Kidney tubule cell (primary cell): ENCODE results near the gene VSIR.
A peak's percentile ranks its signal among the peaks of the same experiment; 100 is the strongest.

Experiments used
- DNase-seq: peaks from one replicate; pipeline ENCODE4 v3.0.0-alpha.2; 2018; ENCODE audit warnings: low spot score

The VSIR gene

DNA sequence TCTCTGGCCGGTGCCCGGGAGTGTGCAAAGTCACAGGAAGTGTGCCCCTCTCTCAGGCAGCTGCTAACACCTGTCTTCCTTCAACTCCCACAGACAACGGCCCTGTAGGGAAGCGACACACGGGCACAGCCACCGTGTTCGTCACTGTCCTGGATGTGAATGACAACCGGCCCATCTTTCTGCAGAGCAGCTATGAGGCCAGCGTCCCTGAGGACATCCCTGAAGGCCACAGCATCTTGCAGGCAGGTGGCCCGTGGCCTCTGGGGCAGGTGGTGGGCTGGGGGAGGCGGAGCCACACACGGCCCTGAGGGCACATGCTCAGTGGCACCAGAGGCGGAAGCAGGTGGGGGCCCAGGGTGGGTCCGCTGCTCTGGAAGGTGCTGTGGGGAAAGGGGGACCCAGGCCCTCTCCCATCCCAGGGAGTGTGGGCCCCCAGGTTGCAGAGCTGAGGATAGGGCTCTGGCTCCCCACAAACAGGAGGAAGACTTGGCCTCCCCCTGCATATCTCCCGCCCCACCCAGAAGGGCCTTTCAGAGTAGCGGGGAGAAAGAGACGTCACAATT, 60.7 kb downstream of the VSIR start:
- no peak for DNase-seq

DNA sequence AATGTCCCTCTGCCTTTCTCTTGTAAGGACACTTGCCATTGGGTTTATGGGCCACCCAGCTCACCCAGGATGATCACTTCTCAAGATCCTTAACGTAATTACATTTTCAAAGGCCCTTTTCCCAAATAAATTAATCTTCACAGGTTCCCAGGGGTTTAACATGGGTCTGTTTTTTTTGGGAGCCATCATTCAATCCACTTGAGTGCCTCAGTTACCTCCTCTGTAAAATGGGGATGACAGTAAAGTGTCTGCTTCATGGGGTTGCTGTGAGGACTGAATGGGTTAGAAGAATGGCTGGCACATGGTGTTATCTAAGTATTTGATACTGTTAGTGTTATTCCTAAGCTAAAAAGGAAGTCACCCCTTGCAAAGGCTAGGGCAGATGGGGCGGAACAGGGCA, 61.1 kb downstream of the VSIR start:
- DNase-seq: no peak

DNA sequence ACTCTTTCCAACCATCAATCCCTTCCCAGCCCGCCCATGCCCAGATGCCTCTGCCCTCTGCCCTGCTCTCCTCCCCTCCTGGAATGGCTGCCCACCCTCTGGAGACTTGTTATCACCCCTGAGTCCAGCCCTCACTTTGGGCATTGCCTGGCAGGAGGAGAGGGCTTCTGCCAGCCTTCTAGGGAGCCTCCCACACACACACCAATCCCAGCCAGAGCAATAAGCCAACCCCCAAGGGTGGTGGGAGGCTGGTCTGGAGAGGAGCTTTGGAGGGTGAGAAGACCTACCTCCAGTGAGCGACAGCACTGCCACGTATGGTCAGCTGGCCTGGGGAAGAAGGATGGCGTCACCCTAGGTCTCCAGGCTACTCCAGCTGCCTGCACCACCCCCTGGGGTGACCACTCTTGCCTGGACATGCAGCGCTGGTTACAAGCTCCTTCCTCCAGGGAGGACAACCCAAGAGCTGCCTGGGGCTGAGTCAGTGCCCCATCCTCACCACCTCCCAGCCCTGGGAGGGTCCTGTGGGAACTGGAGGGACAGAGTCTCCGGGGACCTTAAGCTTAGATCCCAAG, 62.2 kb downstream of the VSIR start:
- no peak for DNase-seq

DNA sequence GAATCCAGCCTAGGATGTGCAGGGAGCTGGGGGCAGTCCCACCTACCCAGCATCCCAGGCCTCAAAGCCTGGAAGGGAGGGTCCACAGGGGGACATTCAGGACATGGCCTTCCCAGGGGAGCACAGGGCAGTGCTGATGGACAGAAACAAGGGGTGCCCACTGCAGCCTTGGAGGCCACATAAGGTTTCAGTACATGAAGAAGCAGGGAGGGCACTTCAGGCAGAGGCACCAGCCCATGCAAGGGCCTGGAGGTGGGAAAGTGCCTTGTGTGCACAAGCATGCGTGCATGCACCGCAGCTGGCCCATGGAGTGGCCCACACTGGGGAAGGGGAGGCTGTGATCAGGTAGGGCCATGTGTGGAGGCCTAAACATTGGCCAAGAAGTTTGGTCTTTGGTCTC, 62.8 kb downstream of the VSIR start:
- no peak for DNase-seq

DNA sequence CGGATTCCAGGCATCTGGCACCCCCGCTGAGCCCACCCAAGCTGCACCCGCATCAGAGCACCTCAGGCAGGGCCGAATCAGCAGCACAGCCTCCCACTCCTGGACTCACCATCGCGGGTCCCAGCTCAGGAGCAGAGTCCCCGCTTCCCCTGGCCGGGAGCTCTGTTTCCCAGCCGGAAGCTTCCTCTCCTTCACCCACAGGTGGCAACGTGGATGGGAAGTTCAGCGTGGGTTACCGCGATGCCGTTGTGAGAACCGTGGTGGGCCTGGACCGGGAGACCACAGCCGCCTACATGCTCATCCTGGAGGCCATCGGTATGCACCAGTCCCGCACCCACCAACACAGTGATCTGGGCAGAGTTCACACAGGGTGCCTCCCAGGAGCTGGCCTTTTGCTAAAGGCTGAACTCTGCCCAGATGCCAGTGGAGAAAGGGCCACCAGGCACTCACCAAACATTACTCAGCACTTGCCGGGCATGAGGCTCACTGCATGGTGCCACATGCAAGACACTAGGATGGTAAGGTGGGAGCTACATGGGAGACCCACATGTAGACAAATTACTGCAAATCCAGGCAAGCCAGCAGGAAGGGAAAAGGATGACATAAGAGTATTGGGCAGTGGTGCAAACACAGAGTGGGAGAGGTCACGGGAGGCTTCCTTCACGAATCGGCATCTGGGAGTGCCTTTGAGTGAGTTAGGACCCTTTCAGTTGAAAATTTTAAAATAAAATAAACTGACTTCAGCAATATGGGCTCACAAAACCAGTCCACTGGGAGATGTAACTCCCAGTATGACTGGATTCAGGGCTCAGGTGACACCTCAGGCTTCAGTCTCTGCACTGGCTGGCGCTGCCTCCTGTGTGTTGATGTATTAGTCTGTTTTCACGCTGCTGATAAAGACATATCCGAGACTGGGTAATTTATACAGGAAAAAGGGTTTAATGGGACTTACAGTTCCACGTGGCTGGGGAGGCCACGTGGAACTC, 64.1 kb downstream of the VSIR start:
- no peak for DNase-seq

DNA sequence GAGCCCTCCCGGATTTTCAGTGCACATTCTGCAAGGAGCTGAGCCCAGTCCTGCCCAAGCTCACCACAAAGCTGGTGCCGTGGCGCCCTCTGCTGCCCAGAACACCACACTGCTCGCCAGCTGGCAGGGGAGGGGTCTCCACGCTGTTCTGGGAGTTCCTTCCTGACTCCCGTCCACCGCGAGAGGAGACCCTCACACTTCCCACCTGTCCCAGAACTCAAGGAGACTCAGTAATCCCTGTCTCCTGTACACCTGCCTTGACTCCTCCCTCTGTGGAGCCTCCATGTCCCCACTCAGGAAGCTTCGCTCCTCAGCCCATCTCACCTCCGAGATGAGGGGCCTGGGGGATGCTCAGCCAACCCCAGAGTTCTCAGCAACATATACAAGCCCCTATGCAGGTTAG, 65.0 kb downstream of the VSIR start:
- DNase-seq: peak; percentile 19

DNA sequence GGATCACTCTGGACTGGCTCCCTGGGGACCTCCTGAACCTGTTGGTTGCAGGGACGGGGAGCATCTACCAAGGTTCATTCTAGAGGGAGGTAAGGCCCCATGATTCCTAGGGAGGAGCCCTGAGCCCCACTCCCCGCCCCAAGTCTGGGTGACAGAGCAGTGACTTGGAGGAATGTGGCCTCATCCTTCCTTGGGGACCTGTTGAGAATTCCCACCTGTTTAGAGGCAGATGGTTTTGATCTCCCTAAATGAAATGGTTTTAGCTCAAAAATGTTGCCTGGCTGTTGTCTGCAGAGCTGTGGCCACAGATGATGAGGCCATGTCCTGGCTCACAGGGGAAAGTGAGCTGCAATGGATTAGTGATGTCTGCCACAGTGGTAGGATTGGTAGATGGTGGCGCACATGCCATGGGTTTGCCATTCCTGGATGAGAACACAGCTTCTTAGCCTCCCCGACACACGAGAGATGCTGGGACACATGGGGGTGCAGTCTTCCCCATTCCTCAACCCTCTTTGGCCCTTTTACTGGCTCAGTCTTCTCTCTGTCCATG, 66.0 kb downstream of the VSIR start:
- DNase-seq: no peak

DNA sequence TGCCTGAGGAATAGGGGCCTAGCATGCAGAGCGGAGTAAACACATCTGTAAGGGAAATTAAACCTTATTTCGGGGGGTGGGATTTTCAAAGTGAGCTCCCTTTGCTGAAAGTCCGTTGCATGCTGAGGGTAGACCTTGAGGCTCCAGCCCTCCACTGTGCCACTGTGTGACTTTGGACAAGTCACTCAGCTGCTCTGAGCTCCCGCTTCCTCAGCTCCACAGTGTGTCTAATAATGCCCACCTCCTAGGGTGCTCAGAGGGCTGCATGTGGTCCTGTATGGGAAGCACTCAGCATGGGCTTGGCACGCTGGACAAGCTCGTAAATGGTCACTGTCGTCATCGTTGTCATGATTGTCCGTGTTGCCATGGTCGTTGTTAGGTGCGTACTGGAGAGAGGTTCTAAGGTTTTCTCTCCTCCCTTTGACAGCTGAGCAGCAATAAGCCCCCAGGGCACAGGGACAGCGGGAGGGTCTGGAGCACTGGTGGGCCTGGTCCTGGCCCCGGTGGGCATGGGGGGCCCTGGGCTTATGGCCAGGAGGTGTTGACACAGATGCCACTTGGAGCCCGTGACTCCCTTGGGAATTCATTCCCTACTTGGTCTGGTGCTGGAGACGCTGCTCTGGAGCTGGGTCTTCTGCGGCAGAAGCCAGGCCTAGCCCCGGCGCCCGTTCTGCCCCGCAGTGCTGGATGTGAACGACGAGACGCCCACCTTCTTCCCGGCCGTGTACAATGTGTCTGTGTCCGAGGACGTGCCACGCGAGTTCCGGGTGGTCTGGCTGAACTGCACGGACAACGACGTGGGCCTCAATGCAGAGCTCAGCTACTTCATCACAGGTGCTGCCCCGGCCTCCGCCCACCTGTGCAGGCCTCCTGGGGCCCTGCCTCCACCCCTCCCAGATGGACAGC, 66.9 kb downstream of the VSIR start:
- no peak for DNase-seq

DNA sequence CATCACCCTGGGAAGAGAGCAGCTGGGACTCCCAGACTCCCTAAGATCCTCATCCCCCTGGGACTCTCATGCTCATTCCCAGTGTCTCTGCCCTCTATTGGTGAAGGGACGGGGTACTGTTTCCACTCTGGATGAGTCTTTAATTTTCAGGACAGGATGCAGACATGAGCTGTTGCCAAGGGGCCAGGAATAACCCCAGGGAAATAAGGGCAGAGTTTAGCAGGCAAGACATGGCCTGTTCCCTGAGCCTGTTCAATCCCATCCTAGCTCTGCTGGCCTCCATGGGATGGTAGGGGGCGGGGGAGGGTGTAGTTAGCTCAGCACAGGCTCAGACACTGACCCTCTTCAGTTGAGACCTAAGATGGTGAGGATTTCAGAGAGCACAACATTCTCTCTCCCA, 67.7 kb downstream of the VSIR start:
- DNase-seq: no peak

DNA sequence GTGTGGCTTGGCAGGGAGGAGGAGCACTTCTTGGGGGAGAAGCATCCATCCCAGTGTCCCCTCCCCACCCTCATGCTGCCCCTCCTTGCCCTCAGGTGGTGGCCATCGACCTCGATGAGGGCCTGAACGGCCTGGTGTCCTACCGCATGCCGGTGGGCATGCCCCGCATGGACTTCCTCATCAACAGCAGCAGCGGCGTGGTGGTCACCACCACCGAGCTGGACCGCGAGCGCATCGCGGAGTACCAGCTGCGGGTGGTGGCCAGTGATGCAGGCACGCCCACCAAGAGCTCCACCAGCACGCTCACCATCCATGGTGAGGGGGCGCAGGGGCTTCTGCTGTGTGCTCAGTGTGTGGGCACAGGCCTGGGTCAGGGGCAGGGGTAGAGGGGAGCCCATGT, 68.5 kb downstream of the VSIR start:
- no peak for DNase-seq

DNA sequence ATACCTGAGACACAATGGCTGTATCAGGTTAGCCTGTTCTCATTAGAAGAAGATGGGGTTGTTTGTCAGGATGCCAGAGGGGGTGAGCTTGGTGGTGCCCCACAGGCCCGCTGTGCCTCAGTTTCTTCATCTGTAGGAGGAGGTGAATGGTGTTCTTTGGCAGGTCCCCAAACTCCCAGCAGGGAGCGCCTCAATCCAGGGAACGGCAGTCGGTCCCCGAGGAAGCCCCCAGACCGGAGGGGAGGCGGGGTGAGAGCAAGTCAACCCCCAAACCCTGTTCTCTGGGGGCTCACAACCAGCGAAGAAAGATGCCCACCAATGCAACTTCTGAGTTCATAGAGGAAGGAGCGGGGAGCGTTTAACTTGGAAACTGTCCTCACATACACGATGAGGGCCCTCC, 69.7 kb downstream of the VSIR start:
- no peak for DNase-seq

DNA sequence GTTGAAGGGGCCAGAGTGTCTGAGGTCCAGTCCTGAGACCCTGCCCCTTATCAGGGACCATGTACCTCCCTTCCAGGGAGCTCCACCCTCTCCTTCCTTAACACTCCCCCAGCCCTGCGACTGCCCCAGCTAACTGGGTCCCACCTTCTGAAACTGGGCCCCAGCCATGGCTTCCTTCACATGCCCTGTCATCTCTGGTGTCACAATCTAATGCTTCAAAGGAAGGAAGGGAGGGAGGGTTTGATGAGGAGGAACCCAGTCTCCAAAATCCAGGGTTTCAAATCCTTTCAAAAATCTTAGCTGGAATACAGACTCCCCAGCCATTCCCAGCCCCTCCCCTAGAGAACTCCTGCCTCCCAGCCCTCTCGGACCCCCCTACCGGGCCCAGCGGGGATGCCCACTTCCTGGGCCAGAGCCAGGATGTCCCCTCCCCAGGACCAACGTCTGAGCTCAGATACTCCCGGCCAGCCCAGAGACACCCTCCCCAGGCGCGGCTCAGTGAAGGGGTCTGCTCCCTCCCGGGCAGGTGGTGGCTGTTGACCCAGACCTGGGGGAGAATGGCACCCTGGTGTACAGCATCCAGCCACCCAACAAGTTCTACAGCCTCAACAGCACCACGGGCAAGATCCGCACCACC, 71.7 kb downstream of the VSIR start:
- DNase-seq: no peak

DNA sequence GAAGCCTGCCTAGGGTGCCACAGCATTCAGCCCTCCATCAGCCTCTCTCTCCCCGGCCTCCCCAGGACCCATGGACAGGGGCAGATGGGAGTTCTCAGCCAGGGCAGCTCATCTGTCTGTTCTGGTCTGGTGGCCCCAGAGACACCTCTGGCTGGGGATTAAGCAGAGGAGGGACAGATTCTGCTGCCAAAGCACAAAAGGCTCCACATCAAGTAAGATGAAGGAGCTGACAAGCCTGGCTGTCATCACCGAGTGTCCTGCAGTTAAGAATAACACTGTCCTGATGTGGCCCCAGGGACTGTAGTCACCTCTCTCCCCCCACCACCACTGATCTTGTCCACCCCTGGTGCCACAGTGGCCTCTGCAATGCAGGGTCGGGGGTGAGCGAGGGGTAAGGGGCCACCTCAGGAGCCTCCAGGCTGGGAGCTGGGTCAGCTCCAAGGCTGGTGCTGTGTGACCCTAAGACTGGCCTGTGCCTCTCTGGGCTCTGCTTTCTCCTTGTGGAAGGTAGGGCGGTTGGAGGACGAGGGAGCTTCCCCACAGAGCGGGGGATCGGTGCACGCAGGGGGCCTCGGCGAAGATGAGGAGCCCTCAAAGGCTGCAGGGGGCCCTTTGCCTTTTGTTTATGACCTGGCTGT, 72.5 kb downstream of the VSIR start:
- DNase-seq: no peak

DNA sequence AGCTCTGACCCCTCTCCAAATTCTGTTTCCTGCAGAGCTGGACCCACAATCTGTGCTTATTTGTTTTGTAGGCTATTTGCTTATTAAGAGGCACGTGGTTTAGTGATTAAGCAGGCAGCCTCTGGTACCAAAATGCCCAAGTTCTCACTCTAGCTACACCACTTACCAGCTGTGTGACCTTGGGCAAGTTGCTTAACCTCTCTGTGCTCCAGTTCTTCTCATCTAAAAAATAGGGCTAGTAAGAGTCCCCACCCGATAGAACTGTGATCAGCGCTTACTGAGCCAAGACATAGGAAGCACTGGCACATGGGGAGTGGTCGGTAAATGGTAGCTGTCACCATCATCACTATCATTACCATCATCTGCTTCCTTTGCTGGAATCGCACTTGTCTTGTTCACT, 74.6 kb downstream of the VSIR start:
- DNase-seq: no peak

DNA sequence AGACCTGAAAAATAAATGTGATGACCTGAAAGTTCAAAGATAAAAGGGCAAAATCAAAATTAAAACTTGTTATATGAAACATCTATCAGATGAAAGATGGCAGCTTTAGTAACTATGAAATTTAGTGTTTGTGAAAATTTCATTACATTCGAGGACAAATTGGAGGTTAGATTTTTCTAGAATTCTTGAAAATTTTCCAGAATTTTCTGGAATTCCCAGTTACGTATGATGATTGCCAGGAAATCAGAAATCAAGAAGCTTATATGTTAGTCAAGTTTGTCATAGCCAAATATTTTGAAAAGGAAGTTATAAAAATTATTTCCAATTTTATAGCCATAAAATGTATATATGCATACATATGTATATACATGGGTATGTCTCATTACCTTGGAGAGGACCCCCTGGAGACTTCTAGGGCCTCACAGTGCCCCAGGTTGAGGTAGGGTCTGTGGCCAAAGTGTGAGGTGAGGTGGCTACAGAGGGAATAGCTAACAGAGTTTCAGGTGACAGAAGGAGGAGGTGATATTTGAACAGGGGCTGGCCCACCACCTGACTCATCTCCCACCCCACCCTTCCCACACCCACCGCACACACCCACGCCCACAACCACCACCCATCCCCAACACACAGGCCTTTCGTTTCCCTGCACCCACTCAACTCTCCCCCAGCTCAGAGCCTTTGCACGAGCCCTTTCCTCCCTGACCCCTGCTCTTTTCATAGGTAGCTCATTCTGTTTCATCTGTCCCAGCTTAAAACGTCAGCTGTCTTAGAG, 75.2 kb downstream of the VSIR start:
- DNase-seq: no peak
